ENCODE data around the gene MAPK1. TPM values are rescaled to one million over a fixed set of nuclear protein-coding genes. Genes with fewer than 3 reads are reported as not detected.

Gene MAPK1
- total RNA-seq, 2 donors from 2014 or later, result 61.4 to 63.1 TPM

GRCh38 chr22:21835378-21835777, 32.1 kb downstream of the MAPK1 start:
- peak overlapping the region in 1 of 2 donors; percentile 27 for H3K27ac ChIP-seq
- H3K27me3 ChIP-seq (replicated peaks; ENCODE audit: insufficient read depth), result no peaks in the 10 kb centered on the region

GRCh38 chr22:21834869-21835268, 32.6 kb downstream of the MAPK1 start:
- H3K4me3 ChIP-seq, result no peak overlapping the region
- peak overlapping the region in 1 of 2 donors; percentile 27 for H3K27ac ChIP-seq
- H3K27me3 ChIP-seq (replicated peaks; ENCODE audit: insufficient read depth), result no peaks in the 10 kb centered on the region
- TF ChIP-seq CTCF (IDR thresholded peaks at IDR 0.05), result no peak
- no peaks in the 10 kb centered on the region for H3K9me3 ChIP-seq
- peaks cover 39 to 67% of the 10 kb centered on the region in 2 donors for H3K4me1 ChIP-seq (ENCODE audit: control insufficient read depth in 1 of 2, low read depth in 2 of 2)
- H3K36me3 ChIP-seq, result no peaks in the 10 kb centered on the region
- ATAC-seq (ENCODE audit: insufficient number of reproducible peaks, low FRiP score, low read depth), result no peak
- no peak for DNase-seq (ENCODE audit: low spot score)

More at GRCh38 chr22:21835378-21835777, 32.1 kb downstream of the MAPK1 start:
- ATAC-seq (ENCODE audit: insufficient number of reproducible peaks, low FRiP score, low read depth) (no peak), DNase-seq (ENCODE audit: low spot score) (no peak)
- Histone ChIP-seq H3K4me1 (ENCODE audit: control insufficient read depth in 1 of 2, low read depth in 2 of 2) (peaks cover 39 to 62% of the 10 kb centered on the region in 2 donors), H3K36me3 (no peaks in the 10 kb centered on the region), H3K9me3 (no peaks in the 10 kb centered on the region), H3K4me3 (no peak overlapping the region)
- TF ChIP-seq CTCF (IDR thresholded peaks at IDR 0.05), result no peak

GRCh38 chr22:21832291-21833290, 34.9 kb downstream of the MAPK1 start:
- no peak for TF ChIP-seq CTCF (IDR thresholded peaks at IDR 0.05)
- no peaks in the 10 kb centered on the region for H3K27me3 ChIP-seq (replicated peaks; ENCODE audit: insufficient read depth)
- H3K9me3 ChIP-seq, result no peaks in the 10 kb centered on the region
- ATAC-seq (ENCODE audit: insufficient number of reproducible peaks, low FRiP score, low read depth) (no peak), DNase-seq (ENCODE audit: low spot score) (no peak)
- peaks cover 38 to 61% of the 10 kb centered on the region in 2 donors for H3K4me1 ChIP-seq (ENCODE audit: control insufficient read depth in 1 of 2, low read depth in 2 of 2)
- H3K27ac ChIP-seq, result no peak overlapping the region
- H3K4me3 ChIP-seq, result no peak overlapping the region
- H3K36me3 ChIP-seq, result no peaks in the 10 kb centered on the region

- H3K27ac ChIP-seq, result no peak overlapping the region
- TF ChIP-seq CTCF (IDR thresholded peaks at IDR 0.05), result no peak
- no peaks in the 10 kb centered on the region for H3K9me3 ChIP-seq
- DNase-seq (ENCODE audit: low spot score), result no peak
- ATAC-seq (ENCODE audit: insufficient number of reproducible peaks, low FRiP score, low read depth), result no peak
- peaks cover 26 to 52% of the 10 kb centered on the region in 2 donors for H3K4me1 ChIP-seq (ENCODE audit: control insufficient read depth in 1 of 2, low read depth in 2 of 2)
- H3K27me3 ChIP-seq (replicated peaks; ENCODE audit: insufficient read depth), result no peaks in the 10 kb centered on the region
- H3K4me3 ChIP-seq, result no peak overlapping the region
- H3K36me3 ChIP-seq, result no peaks in the 10 kb centered on the region
These were observed 37.9 kb downstream of the MAPK1 start for GRCh38 chr22:21829523-21829922.

- Histone ChIP-seq H3K4me1 (ENCODE audit: control insufficient read depth in 1 of 2, low read depth in 2 of 2) (peaks cover 35 to 64% of the 10 kb centered on the region in 2 donors), H3K4me3 (no peak overlapping the region), H3K36me3 (no peaks in the 10 kb centered on the region), H3K9me3 (no peaks in the 10 kb centered on the region), H3K27ac (no peak overlapping the region), H3K27me3 (replicated peaks; ENCODE audit: insufficient read depth) (no peaks in the 10 kb centered on the region)
- no peak for DNase-seq (ENCODE audit: low spot score)
- TF ChIP-seq CTCF (IDR thresholded peaks at IDR 0.05), result no peak
- ATAC-seq (ENCODE audit: insufficient number of reproducible peaks, low FRiP score, low read depth), result no peak
These were observed 39.2 kb downstream of the MAPK1 start for GRCh38 chr22:21828268-21828638.

Data from thoracic aorta (tissue), 2 donors.